ENCODE measurements around the gene ACE. TPM values are rescaled to one million over a fixed set of nuclear protein-coding genes. Genes with fewer than 3 reads are reported as not detected.
"Not testable (repeated sequence)": the region's sequence is repeated elsewhere in the genome, so short reads cannot be mapped to it uniquely, and the experiment has no call there.

Gene ACE
- total RNA-seq, 1 donor = 1.7 TPM

DNA sequence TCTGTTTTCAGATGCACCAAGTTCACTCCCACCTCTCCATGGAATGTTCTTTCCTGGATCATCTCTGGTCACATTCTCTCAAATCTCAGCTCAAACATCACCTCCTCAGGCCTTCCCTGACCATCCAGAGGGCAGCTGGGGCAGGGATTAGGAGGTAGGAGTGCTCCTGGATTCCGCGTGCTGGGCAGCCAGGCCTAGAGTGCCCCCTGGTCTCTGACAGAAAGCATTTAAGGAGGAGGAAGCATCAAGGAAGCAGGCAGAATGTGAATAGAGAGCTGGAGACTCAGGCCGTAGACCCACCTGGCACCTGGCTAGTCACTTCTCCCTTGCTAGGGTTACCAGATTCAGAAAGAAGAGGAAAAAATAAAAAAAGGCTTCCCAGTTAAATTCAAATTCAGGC is 28.2 kb upstream of the ACE start:
- no peak for DNase-seq (ENCODE audit: low read depth)
- no peak overlapping the region for H3K4me3 ChIP-seq (ENCODE audit: low read depth, low read length)
- TF ChIP-seq, protein P1, sequence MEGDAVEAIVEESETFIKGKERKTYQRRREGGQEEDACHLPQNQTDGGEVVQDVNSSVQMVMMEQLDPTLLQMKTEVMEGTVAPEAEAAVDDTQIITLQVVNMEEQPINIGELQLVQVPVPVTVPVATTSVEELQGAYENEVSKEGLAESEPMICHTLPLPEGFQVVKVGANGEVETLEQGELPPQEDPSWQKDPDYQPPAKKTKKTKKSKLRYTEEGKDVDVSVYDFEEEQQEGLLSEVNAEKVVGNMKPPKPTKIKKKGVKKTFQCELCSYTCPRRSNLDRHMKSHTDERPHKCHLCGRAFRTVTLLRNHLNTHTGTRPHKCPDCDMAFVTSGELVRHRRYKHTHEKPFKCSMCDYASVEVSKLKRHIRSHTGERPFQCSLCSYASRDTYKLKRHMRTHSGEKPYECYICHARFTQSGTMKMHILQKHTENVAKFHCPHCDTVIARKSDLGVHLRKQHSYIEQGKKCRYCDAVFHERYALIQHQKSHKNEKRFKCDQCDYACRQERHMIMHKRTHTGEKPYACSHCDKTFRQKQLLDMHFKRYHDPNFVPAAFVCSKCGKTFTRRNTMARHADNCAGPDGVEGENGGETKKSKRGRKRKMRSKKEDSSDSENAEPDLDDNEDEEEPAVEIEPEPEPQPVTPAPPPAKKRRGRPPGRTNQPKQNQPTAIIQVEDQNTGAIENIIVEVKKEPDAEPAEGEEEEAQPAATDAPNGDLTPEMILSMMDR (IDR thresholded peaks at IDR 0.05; ENCODE audit: insufficient read depth, low read depth, low read length) = no peak

DNA sequence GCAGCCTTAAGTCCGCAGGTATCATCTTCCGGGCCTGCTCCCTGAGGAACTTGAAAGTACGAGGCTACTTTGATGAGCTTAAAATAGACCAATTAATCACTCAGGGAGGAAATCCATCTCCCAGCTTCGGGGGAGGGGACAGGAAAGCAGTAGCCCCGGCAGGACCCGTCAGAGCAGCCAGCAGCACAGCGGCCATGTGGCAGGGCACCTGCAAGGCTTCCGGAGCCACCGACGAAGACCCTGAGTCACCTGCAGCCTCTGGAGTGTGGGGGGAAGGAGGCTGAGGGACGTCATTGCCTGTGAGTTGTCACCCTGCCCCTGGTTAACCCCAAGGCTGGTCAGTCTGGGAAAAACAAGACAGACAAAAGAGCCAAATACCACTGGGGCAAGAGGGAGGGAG is 26.3 kb upstream of the ACE start:
- TF ChIP-seq, protein P1 (IDR thresholded peaks at IDR 0.05; ENCODE audit: insufficient read depth, low read depth, low read length) = no peak
- DNase-seq (ENCODE audit: low read depth) = no peak
- H3K4me3 ChIP-seq (ENCODE audit: low read depth, low read length) = no peak overlapping the region

DNA sequence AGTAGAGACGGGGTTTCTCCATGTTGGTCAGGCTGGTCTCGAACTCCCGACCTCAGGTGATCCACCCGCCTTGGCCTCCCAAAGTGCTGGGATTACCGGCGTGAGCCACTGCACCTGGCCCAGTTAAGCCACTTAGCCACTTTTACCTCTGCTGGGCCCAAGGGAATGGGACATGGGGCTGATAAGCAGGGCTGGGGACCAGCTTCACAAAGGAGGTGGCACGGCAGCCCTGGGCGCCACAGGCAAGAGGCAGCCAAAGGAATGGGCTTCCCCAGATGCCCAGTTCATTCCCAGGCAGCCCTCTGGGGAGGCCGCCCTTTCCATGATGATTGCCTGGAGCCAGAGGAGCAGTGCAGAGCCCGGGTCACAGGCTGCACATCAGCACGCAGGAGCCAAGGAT is 25.7 kb upstream of the ACE start:
- TF ChIP-seq, protein P1 (IDR thresholded peaks at IDR 0.05; ENCODE audit: insufficient read depth, low read depth, low read length) = no peak
- DNase-seq (ENCODE audit: low read depth) = no peak
- H3K4me3 ChIP-seq (ENCODE audit: low read depth, low read length) = no peak overlapping the region

DNA sequence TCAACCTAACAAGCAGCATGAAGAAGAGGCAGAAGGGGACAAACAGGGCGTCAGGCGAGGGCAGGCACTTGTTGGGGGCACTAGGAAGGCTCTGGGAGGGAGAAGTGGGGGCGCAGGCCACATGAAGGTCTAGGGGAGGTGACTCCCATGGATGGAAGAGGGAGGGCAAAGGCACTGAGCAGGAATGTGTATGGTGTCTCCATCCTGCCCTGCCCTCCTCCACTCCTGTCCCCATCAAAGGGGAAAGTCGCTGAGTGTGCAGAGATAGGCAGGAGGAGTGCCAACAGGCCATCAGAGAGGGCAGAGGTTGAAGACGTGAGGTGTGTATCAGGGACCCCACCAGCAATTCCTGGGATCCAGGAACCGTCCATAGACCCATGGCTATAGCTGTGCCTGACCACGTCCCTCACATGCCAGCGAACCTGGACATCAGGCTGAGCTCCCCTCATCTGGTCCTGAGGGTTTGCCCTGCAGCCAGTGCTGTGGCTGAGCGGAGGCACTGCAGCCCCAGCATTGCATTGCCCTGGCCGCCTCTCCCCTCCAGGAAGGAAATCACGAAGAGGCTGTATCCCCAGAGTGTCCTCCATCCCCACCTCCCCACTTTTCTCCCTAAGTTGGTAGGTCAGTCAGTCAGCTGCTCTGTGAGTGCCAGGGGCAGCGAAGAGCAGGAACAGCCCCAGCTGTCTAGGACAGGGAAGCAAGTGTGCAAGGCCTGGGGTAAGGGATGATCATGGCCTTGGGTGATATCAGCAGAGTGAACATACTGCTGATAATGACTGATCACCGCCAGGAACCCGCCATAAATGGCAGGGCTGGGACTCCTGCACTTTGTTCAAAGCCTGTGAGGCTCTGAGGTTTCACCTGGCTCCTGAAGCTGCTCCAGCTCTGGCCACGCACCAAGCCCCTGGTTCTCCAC is 24.6 kb upstream of the ACE start:
- no peak overlapping the region for H3K4me3 ChIP-seq (ENCODE audit: low read depth, low read length)
- no peak for DNase-seq (ENCODE audit: low read depth)
- TF ChIP-seq, protein P1 (IDR thresholded peaks at IDR 0.05; ENCODE audit: insufficient read depth, low read depth, low read length) = no peak

DNA sequence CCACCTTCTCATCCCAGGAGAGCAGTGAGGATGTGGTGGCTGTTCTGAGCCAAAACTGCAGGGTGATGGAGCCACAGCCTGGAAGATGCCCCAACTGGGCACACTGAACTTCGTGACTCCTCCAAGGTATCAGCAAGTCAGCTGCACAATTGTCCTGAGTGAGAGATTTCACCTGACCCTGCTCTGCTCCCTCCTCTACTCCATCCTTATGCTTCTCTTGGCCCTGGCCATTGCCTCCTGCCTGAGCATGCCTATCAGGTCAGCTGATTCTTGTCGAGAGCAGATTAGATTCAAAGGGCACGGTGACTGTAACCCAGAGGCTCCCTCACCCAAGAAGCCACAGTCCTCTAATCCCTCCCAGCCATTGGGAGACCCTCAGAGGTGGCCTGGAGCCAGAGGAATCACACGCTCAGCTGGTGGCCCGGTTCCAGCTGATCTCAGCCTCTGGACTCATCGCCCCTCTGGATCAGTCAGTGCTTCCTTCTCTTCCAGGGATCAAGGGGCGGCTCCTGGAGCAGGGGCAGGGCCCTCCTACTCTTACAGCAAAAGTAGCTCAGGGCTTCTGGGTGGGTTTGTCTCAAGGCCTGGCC is 23.8 kb upstream of the ACE start:
- no peak for DNase-seq (ENCODE audit: low read depth)
- no peak overlapping the region for H3K4me3 ChIP-seq (ENCODE audit: low read depth, low read length)
- TF ChIP-seq, protein P1 (IDR thresholded peaks at IDR 0.05; ENCODE audit: insufficient read depth, low read depth, low read length) = no peak

DNA sequence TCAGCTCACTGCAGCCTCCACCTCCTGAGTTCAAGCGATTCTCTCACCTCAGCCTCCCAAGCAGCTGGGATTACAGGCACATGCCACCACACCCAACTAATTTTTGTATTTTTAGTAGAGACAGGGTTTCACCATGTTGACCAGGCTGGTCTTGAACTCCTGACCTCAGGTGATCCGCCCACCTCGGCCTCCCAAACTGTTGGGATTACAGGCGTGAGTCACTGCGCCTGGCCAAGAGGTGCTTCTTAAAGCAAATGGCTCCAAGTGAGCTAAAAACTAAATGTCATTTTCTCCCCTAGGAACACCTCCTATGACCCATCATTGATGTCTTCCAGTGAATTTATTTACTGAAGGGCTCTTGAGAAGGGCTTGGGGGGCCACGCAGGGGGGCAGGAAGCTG is 22.5 kb upstream of the ACE start:
- not testable (repeated sequence) for H3K4me3 ChIP-seq (ENCODE audit: low read depth, low read length); DNase-seq (ENCODE audit: low read depth)

DNA sequence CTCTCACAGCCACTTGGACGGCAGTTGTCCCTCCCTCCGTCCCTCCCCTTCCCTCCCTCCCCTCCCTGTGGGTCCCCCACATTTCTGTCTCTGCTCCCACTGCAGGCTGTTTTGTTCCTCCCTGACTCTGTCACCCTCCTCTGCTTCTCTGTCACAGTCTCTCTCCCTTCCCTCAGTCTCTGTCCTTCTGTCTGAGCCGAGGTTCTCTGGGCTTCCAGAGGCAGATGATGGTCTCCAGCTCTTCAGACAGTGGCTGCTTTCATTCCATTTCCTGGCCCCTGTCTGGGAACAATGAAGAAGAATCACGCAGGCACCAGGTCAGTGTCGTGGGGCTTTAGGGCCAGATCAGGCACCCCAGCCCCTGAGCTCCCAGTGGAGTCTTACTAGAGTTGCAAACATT is 21.9 kb upstream of the ACE start:
- DNase-seq (ENCODE audit: low read depth) = no peak

More for the DNA sequence above, 21.9 kb upstream of the ACE start:
- TF ChIP-seq, protein P1 (IDR thresholded peaks at IDR 0.05; ENCODE audit: insufficient read depth, low read depth, low read length) = no peak
- H3K4me3 ChIP-seq (ENCODE audit: low read depth, low read length) = no peak overlapping the region
